ENCODE measurements around the gene HAUS5.

- TF ChIP-seq CTCF (conservative IDR thresholded peaks at IDR 0.05; ENCODE audit: low read depth, low read length) (no peak), EZH2 (IDR thresholded peaks at IDR 0.05; ENCODE audit: low read length, unreplicated experiment) (no peak), EZH2phosphoT487 (IDR thresholded peaks at IDR 0.05; ENCODE audit: borderline replicate concordance, low read length) (no peak)
Observed at GRCh38 chr19:35629332-35629633, 16.7 kb downstream of the HAUS5 start.

Data from PC-3 (cell line).